ENCODE data around the gene SYAP1. TPM values are rescaled to one million over a fixed set of nuclear protein-coding genes. Genes with fewer than 3 reads are reported as not detected.

SYAP1 gene
- total and polyA plus RNA-seq, 2 of the 8 experiments (the other 6 are each of a cell fraction or from before 2014, with no cell fraction given): 2.9 to 20.3 TPM

DNA sequence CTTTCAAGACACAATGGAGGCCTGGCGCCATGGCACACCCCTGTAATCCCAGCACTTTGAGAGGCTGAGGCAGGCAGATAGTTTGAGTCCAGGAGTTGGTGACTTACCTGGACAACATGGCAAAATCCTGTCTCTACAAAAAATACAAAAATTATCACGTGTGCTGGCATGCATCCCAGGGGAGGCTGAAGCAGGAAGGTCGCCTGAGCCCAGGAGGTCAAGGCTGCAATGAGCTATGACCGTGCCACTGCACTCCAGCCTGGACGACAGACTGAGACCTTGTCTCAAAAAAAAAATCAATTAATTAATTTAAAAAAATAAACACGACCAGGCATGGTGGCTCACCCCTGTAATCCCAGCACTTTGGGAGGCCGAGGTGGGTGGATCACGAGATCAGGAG lies 4.9 kb upstream of the SYAP1 start:
- Histone ChIP-seq H3K79me1 (ENCODE audit: low read depth, low read length) (no peaks in the 10 kb centered on the region), H3K27me3 (replicated peaks in 1 of 4; ENCODE audit: control insufficient read depth in 3 of 4, extremely low read depth in 1 of 4, insufficient read depth in 3 of 4, low read length in 3 of 4) (no peaks in the 10 kb centered on the region), H3K27ac (ENCODE audit: low read depth, low read length) (no peak overlapping the region), H4K20me1 (replicated peaks in 1 of 2; ENCODE audit: control insufficient read depth in 1 of 2, insufficient read depth in 2 of 2, low read length in 2 of 2) (no peaks in the 10 kb centered on the region), H3K23me2 (ENCODE audit: low read depth, low read length) (peaks cover 6% of the 10 kb centered on the region), H2BK120ac (replicated peaks; ENCODE audit: low read depth, low read length) (no peak overlapping the region), H4K8ac (ENCODE audit: extremely low read depth, insufficient read depth, low read length) (no peak overlapping the region), H2BK5ac (ENCODE audit: low read depth, low read length) (no peak overlapping the region), H3K23ac (ENCODE audit: insufficient read length) (no peak overlapping the region), H3K4ac (replicated peaks; ENCODE audit: insufficient read length, low read depth, low read length) (no peak overlapping the region), H3K79me2 (ENCODE audit: control insufficient read depth in 1 of 2, insufficient read depth in 2 of 2, low read length in 2 of 2) (peaks cover 0 to 15% of the 10 kb centered on the region in 2 experiments; a peak in 1 of 4 replicates), H4K5ac (ENCODE audit: insufficient read length, low read depth, low read length) (no peak overlapping the region), H2BK15ac (ENCODE audit: low read length) (no peak overlapping the region), H3K56ac (replicated peaks; ENCODE audit: insufficient read length, low read depth, low read length) (no peak overlapping the region), H3K9me3 (ENCODE audit: insufficient read depth in 2 of 2, low read depth in 1 of 2, low read length in 1 of 2) (no peaks in the 10 kb centered on the region), H2BK20ac (ENCODE audit: low read length) (no peak overlapping the region), H3K4me1 (replicated peaks in 1 of 4; ENCODE audit: control insufficient read depth in 3 of 4, insufficient read depth in 4 of 4, low read length in 3 of 4) (peaks cover 0 to 2% (median 0%) of the 10 kb centered on the region in 4 experiments; a peak in 2 of 7 replicates), H3K4me2 (ENCODE audit: insufficient read depth in 1 of 2, low read depth in 2 of 2, low read length in 2 of 2) (no peak overlapping the region), H3K9ac (replicated peaks in 1 of 4; ENCODE audit: extremely low read depth in 1 of 4, low read depth in 3 of 4, low read length in 3 of 4) (no peak overlapping the region), H3K18ac (ENCODE audit: extremely low read depth, low read length) (no peak overlapping the region), H2AK5ac (ENCODE audit: low read depth, low read length) (no peak overlapping the region), H2AFZ (ENCODE audit: low read length) (no peak overlapping the region), H2BK12ac (ENCODE audit: low read depth, low read length) (no peak overlapping the region), H3K14ac (ENCODE audit: insufficient read length) (no peak overlapping the region), H4K91ac (replicated peaks; ENCODE audit: insufficient read length, low read length) (no peak overlapping the region), H3K4me3 (ENCODE audit: extremely low read depth in 1 of 4, insufficient read depth in 2 of 4, low read depth in 3 of 4, low read length in 4 of 4) (no peak overlapping the region), H3K36me3 (ENCODE audit: control insufficient read depth in 2 of 4, insufficient read depth in 4 of 4, low read length in 3 of 4) (no peaks in the 10 kb centered on the region)
- ChIA-PET POLR2A (ENCODE audit: partially characterized antibody) (no interaction called here), CTCF (ENCODE audit: partially characterized antibody) (no interaction called here)
- no peak for FAIRE-seq
- DNase-seq (ENCODE audit: low read depth in 1 of 2, low spot score in 2 of 2): no peak
- TF ChIP-seq RAD21 (IDR thresholded peaks at IDR 0.05 in 1 of 2, conservative IDR thresholded peaks at IDR 0.05 in 1 of 2; ENCODE audit: low read depth in 2 of 2, low read length in 2 of 2) (no peak), EGR1 (IDR thresholded peaks at IDR 0.05; ENCODE audit: borderline replicate concordance, low read depth, low read length) (no peak), ASH2L (IDR thresholded peaks at IDR 0.05; ENCODE audit: low read length) (no peak), CHD2 (IDR thresholded peaks at IDR 0.05; ENCODE audit: low read length) (no peak), SAP30 (IDR thresholded peaks at IDR 0.05; ENCODE audit: insufficient read depth, insufficient replicate concordance, low read length) (no peak), MAFK (IDR thresholded peaks at IDR 0.05; ENCODE audit: low read depth, low read length) (no peak), POU5F1 (IDR thresholded peaks at IDR 0.05; ENCODE audit: low read depth, low read length) (no peak), CTBP2 (IDR thresholded peaks at IDR 0.05; ENCODE audit: borderline replicate concordance, insufficient read depth, insufficient read length, low read length) (no peak), EZH2 (IDR thresholded peaks at IDR 0.05; ENCODE audit: low read depth, low read length, severe bottlenecking) (no peak), NRF1 (IDR thresholded peaks at IDR 0.05; ENCODE audit: low read depth, low read length) (no peak)
- WGBS, 2 experiments (ENCODE audit: extremely low coverage in 1 of 2, insufficient coverage in 1 of 2, insufficient read length in 1 of 2, insufficient replicate concordance in 2 of 2, low coverage in 1 of 2, low lambda C conversion rate in 2 of 2, missing lambda C conversion rate in 1 of 2): 94% methylated on average over 7 of the region's 8 CpGs; no CpG with 5 or more reads in 1 of the 2 experiments
